NCI-H2227 (cell line): Measurements from ENCODE around the gene CDHR2.

ENCODE experiments used
- DNase-seq: peaks from one replicate; lab custom pipeline; 2025; ENCODE audit not compliant: unreplicated experiment; lab: John Stamatoyannopoulos, UW

CDHR2 gene

GRCh38 chr5:176616511-176616910 is 67.4 kb downstream of the CDHR2 start:
- no peak for DNase-seq

- DNase-seq, result no peak
These were observed 69.6 kb downstream of the CDHR2 start for GRCh38 chr5:176618783-176619182.

- DNase-seq, result no peak
These were observed 70.0 kb downstream of the CDHR2 start for GRCh38 chr5:176619203-176619568.

- DNase-seq, result no peak
These were observed 70.6 kb downstream of the CDHR2 start for GRCh38 chr5:176619569-176620332.

- no peak for DNase-seq
These were observed 71.3 kb downstream of the CDHR2 start for GRCh38 chr5:176620333-176620981.

GRCh38 chr5:176621661-176622079 is 72.5 kb downstream of the CDHR2 start:
- no peak for DNase-seq

- DNase-seq, result no peak
These were observed 75.0 kb downstream of the CDHR2 start for GRCh38 chr5:176624142-176624541.

GRCh38 chr5:176624938-176625337 is 75.8 kb downstream of the CDHR2 start:
- no peak for DNase-seq

GRCh38 chr5:176625512-176625911 is 76.4 kb downstream of the CDHR2 start:
- DNase-seq, result no peak

- DNase-seq, result no peak
These were observed 77.1 kb downstream of the CDHR2 start for GRCh38 chr5:176625966-176626875.

GRCh38 chr5:176626876-176627236 is 77.7 kb downstream of the CDHR2 start:
- DNase-seq, result no peak

- no peak for DNase-seq
These were observed 78.4 kb downstream of the CDHR2 start for GRCh38 chr5:176627582-176627981.

GRCh38 chr5:176628406-176629228 is 79.5 kb downstream of the CDHR2 start:
- DNase-seq, result no peak

- DNase-seq, result no peak
These were observed 80.2 kb downstream of the CDHR2 start for GRCh38 chr5:176629317-176629852.

- peak; percentile 63 for DNase-seq
These were observed 80.9 kb downstream of the CDHR2 start, which contains the start of the genes EIF4E1B and SNCB for GRCh38 chr5:176629853-176630680. Gene EIF4E1B, plus strand, starts transcription at chr5:176630675. Its CDS starts 12,113 bp downstream, at chr5:176642788. Gene SNCB, minus strand, starts transcription at chr5:176630534. Its CDS starts 880 bp downstream, at chr5:176629654.

- no peak for DNase-seq
These were observed 81.6 kb downstream of the CDHR2 start for GRCh38 chr5:176630681-176631222.

- no peak for DNase-seq
These were observed 82.5 kb downstream of the CDHR2 start for GRCh38 chr5:176631383-176632200.

- no peak for DNase-seq
These were observed 83.6 kb downstream of the CDHR2 start for GRCh38 chr5:176632745-176633144.
